IPS-NIHi11 (cell line): ENCODE measurements around the gene RUVBL1.

ENCODE experiments used
- DNase-seq: peaks from one replicate; pipeline ENCODE4 v3.0.0; 2012; ENCODE audit warnings: mixed read lengths, low spot score

The RUVBL1 gene

GRCh38 chr3:128068156-128068620, 55.4 kb downstream of the RUVBL1 start:
- peak; percentile 79 for DNase-seq

GRCh38 chr3:128067489-128067888, 56.1 kb downstream of the RUVBL1 start:
- DNase-seq, result no peak

- DNase-seq, result no peak
These were observed 56.9 kb downstream of the RUVBL1 start for GRCh38 chr3:128066676-128067075.

- DNase-seq, result no peak
These were observed 57.5 kb downstream of the RUVBL1 start for GRCh38 chr3:128066114-128066513.

GRCh38 chr3:128064962-128065361, 58.6 kb downstream of the RUVBL1 start:
- no peak for DNase-seq

GRCh38 chr3:128063865-128064264, 59.7 kb downstream of the RUVBL1 start:
- DNase-seq, result no peak

- DNase-seq, result no peak
These were observed 61.4 kb downstream of the RUVBL1 start for GRCh38 chr3:128062033-128062745.

- DNase-seq, result no peak
These were observed 62.9 kb downstream of the RUVBL1 start for GRCh38 chr3:128060473-128061381.

- no peak for DNase-seq
These were observed 67.4 kb downstream of the RUVBL1 start for GRCh38 chr3:128056258-128056657.

GRCh38 chr3:128054367-128054766, 69.2 kb downstream of the RUVBL1 start:
- no peak for DNase-seq

GRCh38 chr3:128053614-128054013, 70.0 kb downstream of the RUVBL1 start:
- DNase-seq, result no peak

GRCh38 chr3:128052595-128053351, 70.8 kb downstream of the RUVBL1 start:
- no peak for DNase-seq

- DNase-seq, result peak; percentile 99
These were observed 71.6 kb downstream of the RUVBL1 start, which contains the start of gene SEC61A1 for GRCh38 chr3:128051837-128052594. Gene SEC61A1 (plus strand): TSS chr3:128052437. CDS start chr3:128052553, 116 bp downstream.

GRCh38 chr3:128051459-128051836, 72.2 kb downstream of the RUVBL1 start:
- DNase-seq, result peak; percentile 30

- no peak for DNase-seq
These were observed 73.0 kb downstream of the RUVBL1 start for GRCh38 chr3:128050597-128050996.

GRCh38 chr3:128041344-128041743, 82.3 kb downstream of the RUVBL1 start:
- DNase-seq, result no peak

- no peak for DNase-seq
These were observed 83.0 kb downstream of the RUVBL1 start for GRCh38 chr3:128040660-128041059.

GRCh38 chr3:128040041-128040440, 83.6 kb downstream of the RUVBL1 start:
- no peak for DNase-seq

GRCh38 chr3:128036119-128036518, 87.5 kb downstream of the RUVBL1 start:
- DNase-seq, result no peak

- no peak for DNase-seq
These were observed 90.5 kb downstream of the RUVBL1 start for GRCh38 chr3:128033102-128033501.
